LNCAP (cell line): ENCODE results near the gene PPM1L.

Experiments used
- TF ChIP-seq, protein P1 (sequence below): fragments of 450-650 bp; IDR thresholded peaks from 2 replicates; pipeline ENCODE4 v1.5.1; 2017; ENCODE audit warnings: mild to moderate bottlenecking

The PPM1L gene

DNA sequence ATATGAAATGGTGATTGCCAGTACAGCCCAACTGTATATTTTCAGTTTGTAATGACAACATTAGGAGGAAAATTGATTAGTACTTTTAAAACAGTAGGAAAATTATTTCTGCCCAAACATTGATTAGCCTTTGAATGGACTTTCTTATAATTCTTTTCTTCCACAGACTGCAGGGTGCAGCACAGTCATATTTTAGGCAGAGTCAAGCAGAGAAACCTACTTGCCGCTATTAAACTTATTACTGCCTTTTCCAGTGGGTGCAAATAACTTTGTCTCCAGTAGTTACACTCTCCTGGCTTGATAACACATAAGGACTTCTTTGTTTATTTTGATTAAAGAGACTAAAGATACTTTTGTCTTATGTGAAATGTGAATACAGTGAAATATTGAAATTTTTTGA is 85.4 kb downstream of the PPM1L start:
- TF ChIP-seq, protein P1, sequence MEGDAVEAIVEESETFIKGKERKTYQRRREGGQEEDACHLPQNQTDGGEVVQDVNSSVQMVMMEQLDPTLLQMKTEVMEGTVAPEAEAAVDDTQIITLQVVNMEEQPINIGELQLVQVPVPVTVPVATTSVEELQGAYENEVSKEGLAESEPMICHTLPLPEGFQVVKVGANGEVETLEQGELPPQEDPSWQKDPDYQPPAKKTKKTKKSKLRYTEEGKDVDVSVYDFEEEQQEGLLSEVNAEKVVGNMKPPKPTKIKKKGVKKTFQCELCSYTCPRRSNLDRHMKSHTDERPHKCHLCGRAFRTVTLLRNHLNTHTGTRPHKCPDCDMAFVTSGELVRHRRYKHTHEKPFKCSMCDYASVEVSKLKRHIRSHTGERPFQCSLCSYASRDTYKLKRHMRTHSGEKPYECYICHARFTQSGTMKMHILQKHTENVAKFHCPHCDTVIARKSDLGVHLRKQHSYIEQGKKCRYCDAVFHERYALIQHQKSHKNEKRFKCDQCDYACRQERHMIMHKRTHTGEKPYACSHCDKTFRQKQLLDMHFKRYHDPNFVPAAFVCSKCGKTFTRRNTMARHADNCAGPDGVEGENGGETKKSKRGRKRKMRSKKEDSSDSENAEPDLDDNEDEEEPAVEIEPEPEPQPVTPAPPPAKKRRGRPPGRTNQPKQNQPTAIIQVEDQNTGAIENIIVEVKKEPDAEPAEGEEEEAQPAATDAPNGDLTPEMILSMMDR = no peak

DNA sequence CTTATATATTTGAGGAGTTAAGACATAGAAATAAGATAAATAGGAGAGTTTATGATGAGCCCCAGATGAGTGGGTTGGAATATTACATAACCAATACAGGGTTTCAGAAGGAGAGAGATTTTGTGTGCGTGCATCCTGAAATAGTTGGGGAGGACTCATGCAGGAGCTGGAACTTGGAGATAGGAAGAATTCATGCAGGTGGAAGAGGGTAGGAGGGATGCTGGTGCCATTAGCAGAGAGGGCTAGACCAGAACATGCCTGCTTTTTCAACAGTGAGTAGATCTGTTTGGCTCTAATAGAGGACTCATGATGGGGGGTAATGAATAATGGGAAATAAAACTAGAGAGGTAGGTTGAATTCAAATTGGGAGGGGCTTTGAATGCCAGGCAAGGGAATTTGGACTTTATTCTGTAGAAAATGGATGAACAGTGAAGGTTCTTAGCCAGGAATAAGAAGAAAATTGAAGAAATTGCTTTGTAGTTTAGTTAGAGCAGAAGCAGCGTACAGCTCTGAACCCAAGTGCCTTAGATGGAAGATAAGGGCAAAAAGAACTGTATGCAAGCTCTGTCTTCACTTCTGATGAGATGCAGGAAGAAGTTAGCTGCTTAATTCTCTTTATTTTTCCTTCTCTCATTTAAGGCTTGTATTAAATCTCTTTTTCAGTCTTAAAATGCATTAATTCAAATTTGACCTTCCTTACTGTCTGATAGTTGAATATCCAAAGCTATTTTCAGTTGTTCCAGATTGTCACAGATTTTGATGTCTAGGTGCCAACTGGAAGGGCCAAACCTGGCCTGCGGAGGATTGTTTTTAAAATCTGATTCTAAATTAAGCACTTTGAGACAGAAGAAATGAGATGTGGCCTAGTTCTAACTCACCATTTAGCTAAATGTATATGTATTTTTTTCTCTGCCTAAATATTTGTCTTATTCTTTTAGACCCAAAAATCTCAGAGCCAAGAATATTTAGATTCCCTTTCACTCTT is 86.3 kb downstream of the PPM1L start:
- TF ChIP-seq, protein P1 = no peak

DNA sequence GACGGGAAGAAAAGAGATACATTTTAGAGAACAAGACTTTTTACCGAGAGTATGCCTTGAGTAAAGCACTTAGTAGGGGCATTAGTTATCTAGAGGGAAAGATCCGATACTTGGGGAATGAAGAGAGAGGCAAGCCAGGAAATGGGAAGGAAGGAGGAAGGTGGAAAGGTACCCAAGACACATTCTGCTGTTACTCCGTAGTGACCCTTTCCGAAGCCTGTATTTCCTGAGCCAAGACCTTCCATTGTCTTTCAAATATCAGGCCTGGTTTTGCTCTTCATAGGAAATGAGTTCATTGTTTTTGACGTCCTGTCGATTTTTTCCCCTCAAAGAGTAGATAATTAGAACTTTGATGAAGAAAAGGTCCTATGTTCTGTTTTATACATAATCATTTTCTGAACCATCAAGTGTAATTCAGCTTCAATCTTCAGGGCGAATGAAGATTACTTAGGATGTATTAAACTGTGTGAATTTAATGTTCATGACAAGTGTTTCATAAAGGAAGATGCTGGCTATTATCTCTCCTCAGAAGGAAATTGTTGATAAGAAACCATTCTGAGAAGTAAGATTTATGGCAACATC is 95.7 kb downstream of the PPM1L start:
- TF ChIP-seq, protein P1 = no peak

DNA sequence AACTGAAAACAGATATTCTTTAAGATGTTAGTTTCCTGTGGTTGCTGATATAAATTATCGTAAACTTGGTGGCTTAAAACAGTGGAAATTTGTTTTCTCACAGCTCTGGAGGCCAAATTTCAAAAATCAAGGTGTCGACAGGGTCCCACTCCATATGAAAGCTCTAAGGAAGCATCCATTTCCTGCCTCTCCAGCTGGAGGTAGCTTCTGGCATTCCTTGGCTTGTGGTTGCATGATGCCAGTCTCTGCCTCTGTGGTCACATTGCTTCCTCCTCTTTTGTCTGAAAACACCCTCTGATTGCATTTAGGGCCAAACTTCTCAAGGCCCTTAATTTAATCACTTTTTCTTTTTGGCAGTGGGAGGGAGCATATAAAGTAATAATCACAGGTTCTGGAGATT is 96.8 kb downstream of the PPM1L start:
- TF ChIP-seq, protein P1 = no peak

DNA sequence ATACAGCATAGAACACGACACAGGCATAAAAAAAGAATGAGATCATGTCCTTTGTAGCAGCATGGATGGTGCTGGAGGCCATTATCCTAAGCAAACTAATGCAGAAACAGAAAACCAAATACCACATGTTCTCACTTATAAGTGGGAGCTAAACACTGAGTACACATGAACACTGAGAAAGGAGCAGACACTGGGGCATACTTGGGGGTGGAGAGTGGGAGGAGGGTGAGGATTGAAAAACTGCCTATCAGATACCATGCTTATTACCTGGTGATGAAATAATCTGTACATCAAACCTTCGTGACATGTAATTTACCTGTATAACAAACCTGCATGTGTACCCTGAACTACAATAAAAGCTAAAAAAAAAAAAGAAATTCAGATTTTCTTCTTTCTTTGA is 100.4 kb downstream of the PPM1L start:
- TF ChIP-seq, protein P1 = no peak

DNA sequence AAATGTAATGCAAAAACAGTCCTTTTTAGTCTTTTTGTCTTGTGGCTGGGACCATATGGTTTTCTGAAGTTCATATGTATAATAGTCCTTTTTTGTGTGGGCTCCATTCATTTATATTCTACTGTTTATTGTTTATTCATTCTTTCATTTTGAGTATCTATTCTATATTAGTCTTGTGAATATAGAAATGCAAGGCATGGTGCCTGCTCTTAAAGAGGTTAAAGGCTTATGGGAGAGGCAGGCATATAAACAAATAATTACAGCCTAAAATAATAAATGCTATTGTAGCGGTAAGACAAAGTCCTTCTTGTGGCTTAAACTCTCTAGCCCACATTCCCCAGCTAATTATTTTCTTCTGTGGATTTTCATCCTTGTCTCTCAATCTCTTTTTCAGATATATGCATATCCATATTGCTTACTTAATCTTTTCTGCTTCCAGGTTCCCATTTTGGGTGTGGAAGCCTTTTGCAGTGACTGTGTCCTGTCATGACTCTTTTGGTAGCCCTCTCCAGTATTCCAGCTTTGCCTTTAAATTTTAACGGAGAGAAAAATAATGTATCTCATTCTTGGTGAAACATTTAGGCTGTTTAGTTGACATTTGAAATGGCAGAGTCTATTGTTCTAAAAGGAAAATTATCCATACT is 101.6 kb downstream of the PPM1L start:
- TF ChIP-seq, protein P1 = no peak

DNA sequence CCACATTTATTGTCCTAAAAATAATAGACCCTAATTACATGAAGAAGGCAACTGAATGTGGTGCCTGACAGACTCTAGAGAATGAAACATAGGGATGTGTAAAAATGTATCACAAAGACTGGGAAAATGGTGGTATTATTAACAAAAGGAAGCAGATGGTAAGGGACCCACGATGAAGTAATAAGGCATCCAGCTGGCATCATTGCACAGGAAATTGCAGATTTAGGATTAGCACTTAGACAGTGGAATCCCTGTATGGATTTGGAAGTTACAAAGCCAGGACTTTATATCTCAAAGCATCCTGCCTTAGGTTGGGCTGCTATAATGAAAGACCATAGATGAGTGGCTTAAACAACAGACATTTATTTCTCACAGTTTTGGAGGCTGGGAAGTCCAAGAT is 104.3 kb downstream of the PPM1L start:
- TF ChIP-seq, protein P1 = no peak
